Thyroid gland (tissue), 4 donors: ENCODE results near the gene MYH8.

Experiments
- CTCF ChIP-seq, 6 experiments: fragments of 200-600 bp in 3 of 6; fragments of 450-650 bp in 3 of 6; sonication (generic) in 3 of 6; IDR thresholded peaks; one replicate each; pipeline ENCODE4 v1.5.1; 2016 to 2019; ENCODE audit warnings: antibody characterized with exemption in 6 of 6, mild to moderate bottlenecking in 2 of 6, inconsistent platforms in 1 of 6, moderate library complexity in 1 of 6
- POLR2A ChIP-seq, 2 donors: fragments of 450-650 bp; IDR thresholded peaks; one replicate each; pipeline ENCODE4 v1.6.1; 2017; ENCODE audit warnings: antibody characterized with exemption in 2 of 2, mild to moderate bottlenecking in 2 of 2, moderate library complexity in 1 of 2

- TF ChIP-seq CTCF (IDR thresholded peaks at IDR 0.05) (no peak), POLR2A (IDR thresholded peaks at IDR 0.05) (no peak)
Observed at GRCh38 chr17:10394201-10394887, 27.4 kb downstream of the MYH8 start.
